Natural killer cell treated with Interleukin-12 subunit alpha and Interleukin-12 subunit beta and Interleukin-15 and Interleukin-18, amount 100 ng/mL, for 72 hours (primary cell): Measurements from ENCODE around the gene LDLRAD4. TPM values are rescaled to one million over a fixed set of nuclear protein-coding genes. Genes with fewer than 3 reads are reported as not detected.
A peak's percentile ranks its signal among the peaks of the same experiment; 100 is the strongest.

Source experiments
- ATAC-seq, 2 donors: fragments of 150-1000 bp; cut with Tn5 transposase in 1 of 2; sonication (Bioruptor Pico), chemical (Tn5 transposase) in 1 of 2; 2 replicates each; pipeline ENCODE4 v1.10.0; 2021
- DNase-seq: peaks from one replicate; pipeline ENCODE4 v3.0.0; 2022; ENCODE audit warnings: low spot score
- H3K27ac Mint-ChIP-seq, 2 donors: 1 replicate in 1 of 2; 2 replicates in 1 of 2; pipeline ENCODE4 v1.8.0; 2022; ENCODE audit warnings: mixed read lengths in 2 of 2, mild to moderate bottlenecking in 1 of 2, moderate library complexity in 1 of 2
- H3K27me3 Mint-ChIP-seq, 2 donors: 1 replicate in 1 of 2; 2 replicates in 1 of 2; pipeline ENCODE4 v1.8.0; 2022; ENCODE audit warnings: mixed read lengths in 2 of 2
- H3K36me3 Mint-ChIP-seq: one replicate; pipeline ENCODE4 v1.8.0; 2022; ENCODE audit warnings: mixed read lengths
- H3K4me1 Mint-ChIP-seq, 2 donors: 1 replicate in 1 of 2; 2 replicates in 1 of 2; pipeline ENCODE4 v1.8.0; 2022; ENCODE audit warnings: low read depth in 2 of 2, mixed read lengths in 2 of 2, mild to moderate bottlenecking in 1 of 2
- H3K4me3 Mint-ChIP-seq: one replicate; pipeline ENCODE4 v1.8.0; 2022; ENCODE audit warnings: mixed read lengths
- H3K9me3 Mint-ChIP-seq: 2 replicates; pipeline ENCODE4 v1.8.0; 2022; ENCODE audit warnings: mixed read lengths
- total RNA-seq, 2 donors: library from RNA; stranded (reverse); gene quantifications; one replicate each; pipeline ENCODE4 v1.2.3, GENCODE V29; 2022

The LDLRAD4 gene
- total RNA-seq, 2 donors from 2014 or later = 16.3 to 19.5 TPM

DNA sequence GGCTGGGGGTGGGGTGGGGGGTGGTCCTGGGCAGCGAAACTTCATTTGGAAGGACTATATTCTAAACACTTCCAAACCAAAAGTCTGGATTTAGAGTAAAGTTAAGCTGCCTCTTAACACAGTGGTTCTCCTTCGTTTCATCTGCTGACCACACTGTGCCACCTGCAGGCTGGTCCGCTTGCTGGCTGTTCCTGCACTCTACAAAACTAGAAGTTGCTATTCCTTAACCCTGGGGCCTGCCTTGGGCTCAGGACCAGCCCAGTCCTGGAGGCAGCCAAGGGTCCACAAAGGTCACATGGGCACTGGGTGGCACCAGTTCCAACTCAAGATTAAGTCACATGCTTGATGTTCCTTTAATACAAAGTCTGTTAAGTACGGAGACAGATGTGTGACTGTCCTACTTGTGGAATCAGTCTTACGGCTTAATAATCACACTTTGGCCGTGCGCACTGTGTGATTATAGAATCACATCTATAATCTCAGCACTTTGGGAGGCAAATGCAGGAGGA lies 312.4 kb downstream of the LDLRAD4 start:
- DNase-seq (no peak), ATAC-seq (peak in 1 of 2 donors; percentile 29)
- H3K36me3 Mint-ChIP-seq = no peaks in the 10 kb centered on the region
- H3K27me3 Mint-ChIP-seq = no peaks in the 10 kb centered on the region
- no peaks in the 10 kb centered on the region for H3K9me3 Mint-ChIP-seq
- no peak overlapping the region for H3K4me3 Mint-ChIP-seq
- H3K27ac Mint-ChIP-seq = no peak overlapping the region
- H3K4me1 Mint-ChIP-seq = peaks cover 11 to 17% of the 10 kb centered on the region in 2 donors

DNA sequence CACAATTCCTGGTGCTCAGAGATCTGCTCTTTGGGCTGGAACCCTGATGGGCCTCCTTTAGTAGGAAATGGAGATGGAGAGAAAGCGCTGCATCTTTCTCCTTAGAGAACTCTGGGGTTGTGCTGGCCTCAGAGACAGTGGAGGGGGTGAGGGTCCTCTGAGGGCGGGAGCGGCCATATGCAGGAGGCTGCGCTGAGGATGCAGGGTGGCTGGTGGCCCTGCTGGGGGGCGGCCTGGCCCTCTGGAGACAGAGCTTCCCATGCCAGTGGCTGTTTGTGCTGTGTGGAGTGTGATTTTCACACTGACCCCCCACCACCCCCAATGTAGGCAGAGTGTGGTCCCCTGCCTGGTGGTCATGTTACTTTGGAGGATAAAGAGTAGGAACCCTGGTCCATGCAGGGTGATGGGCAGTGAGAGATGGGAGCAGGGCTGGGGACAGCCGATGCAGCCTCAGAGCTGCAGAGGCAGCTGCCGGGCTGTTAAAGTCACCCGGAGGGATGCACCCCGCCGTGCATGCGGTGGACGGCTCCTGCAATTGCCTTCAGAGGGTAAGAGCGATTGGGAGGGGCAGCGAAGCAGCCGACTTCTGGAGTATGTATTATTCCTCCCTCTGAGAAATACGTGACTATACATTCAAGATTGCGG lies 313.2 kb downstream of the LDLRAD4 start:
- ATAC-seq = no peak
- Mint-ChIP-seq H3K9me3 (no peaks in the 10 kb centered on the region), H3K4me1 (peaks cover 11 to 16% of the 10 kb centered on the region in 2 donors), H3K36me3 (no peaks in the 10 kb centered on the region), H3K27ac (no peak overlapping the region), H3K27me3 (no peaks in the 10 kb centered on the region), H3K4me3 (no peak overlapping the region)
- no peak for DNase-seq

DNA sequence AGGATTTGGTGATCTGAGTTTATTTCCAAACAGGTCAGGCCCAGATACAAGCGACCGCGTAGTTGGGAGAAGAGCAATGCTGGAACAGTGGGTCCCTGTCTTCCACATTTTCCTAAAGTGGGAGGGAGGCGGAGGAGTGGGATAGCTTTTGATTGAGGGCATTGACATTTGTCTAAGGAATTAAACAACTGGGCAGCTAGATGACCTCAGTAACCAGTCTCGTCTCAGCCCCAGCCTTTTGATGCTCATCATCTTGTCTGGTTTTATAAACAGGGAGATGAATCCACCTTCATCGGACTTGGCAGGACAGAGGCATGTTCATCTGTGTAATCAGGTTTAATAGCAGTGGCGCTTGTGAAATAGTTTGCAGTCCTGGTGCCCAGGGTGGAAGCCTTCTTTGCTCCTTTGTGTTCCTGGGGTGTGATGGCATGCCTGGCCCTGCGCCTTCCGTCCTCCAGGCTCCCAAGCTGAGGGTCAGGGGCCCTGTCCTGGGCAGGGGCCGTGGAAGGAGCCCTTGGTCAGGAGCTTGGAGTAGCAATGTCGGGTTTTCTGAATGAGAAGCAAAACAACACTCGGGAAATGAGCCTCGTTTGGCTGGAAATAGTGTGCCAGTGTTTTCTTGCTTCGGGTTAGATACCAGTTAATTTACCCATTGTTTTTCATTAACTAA lies 314.0 kb downstream of the LDLRAD4 start:
- Mint-ChIP-seq H3K36me3 (no peaks in the 10 kb centered on the region), H3K27ac (no peak overlapping the region), H3K9me3 (no peaks in the 10 kb centered on the region), H3K4me1 (peaks cover 12 to 14% of the 10 kb centered on the region in 2 donors), H3K4me3 (no peak overlapping the region), H3K27me3 (no peaks in the 10 kb centered on the region)
- ATAC-seq (no peak), DNase-seq (no peak)

DNA sequence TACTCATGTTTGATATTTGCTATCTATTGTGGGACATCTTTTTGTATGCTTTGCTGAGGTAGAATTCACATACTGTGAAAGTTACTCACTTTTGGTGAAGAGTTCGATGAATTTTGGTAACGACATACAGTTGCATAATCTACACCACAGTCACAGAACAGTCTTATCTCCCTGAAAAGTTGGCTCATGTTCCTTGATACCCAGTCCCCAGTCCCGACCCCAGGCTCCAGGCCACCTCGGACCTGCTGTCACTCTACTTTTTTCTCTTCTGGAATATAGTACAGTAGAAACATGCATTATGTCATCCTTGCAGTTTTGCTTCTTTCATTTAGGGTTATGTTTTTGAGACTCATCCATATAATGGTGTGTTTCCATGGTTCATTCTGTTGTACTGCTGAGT lies 316.1 kb downstream of the LDLRAD4 start:
- H3K4me3 Mint-ChIP-seq = no peak overlapping the region

DNA sequence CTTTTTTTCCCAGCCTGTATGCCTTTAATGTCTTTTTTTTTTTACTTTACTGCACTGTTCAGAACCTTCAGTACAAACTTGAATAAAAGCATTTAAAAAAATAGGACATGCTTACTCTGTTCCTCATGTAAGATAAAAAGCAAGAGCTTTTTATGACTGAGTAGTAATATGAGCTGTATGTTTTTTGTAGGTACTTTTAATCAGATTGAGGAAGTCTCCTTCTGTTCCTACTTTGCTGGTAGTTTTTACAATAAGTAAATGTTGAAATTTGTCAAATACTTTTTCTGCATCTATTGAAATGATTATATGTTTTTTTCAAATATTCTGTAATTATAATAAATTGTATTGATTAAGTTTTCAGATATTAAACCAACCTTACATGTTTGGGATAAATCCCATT lies 318.0 kb downstream of the LDLRAD4 start:
- Mint-ChIP-seq H3K4me3 (no peak overlapping the region), H3K36me3 (no peaks in the 10 kb centered on the region), H3K27ac (no peak overlapping the region), H3K4me1 (peaks cover 24 to 34% of the 10 kb centered on the region in 2 donors), H3K27me3 (no peaks in the 10 kb centered on the region), H3K9me3 (no peaks in the 10 kb centered on the region)
- no peak for ATAC-seq
- no peak for DNase-seq

More for the DNA sequence above, 316.1 kb downstream of the LDLRAD4 start:
- Mint-ChIP-seq H3K4me1 (peaks cover 24 to 33% of the 10 kb centered on the region in 2 donors), H3K27ac (no peak overlapping the region), H3K9me3 (no peaks in the 10 kb centered on the region), H3K36me3 (no peaks in the 10 kb centered on the region), H3K27me3 (no peaks in the 10 kb centered on the region)
- DNase-seq (no peak), ATAC-seq (no peak)

DNA sequence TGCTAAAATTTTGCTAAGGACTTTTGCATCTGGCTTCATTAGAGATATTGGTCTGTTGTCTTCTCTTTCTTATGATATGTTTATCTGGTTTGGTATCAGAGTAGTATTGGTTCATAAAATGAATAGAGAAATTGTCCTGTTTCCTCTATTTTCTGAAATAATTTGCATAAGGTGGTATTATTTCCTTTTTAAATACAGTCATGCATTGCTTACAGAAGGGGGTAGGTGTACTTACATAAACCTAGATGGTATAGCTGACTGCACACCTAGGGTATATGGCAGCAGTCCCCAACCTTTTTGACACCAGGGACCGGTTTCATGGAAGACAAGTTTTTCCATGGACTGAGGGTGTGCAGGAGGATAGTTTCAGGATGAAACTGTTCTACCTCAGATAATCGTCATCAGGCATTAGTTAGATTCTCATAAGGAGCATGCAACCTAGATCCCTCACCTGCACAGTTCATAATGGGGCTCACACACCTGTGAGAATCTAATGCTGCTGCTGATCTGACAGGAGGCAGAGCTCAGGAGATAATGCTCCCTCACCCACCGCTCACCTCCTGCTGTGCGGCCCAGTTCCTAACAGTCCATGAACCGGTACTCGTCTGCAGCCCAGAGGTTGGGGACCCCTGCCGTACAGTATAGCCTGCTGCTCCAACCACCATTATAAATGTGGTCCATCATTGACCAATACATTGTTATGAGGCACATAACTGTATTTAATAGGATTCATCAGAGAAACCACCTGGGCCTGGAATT lies 318.6 kb downstream of the LDLRAD4 start:
- no peaks in the 10 kb centered on the region for H3K36me3 Mint-ChIP-seq
- H3K4me3 Mint-ChIP-seq = no peak overlapping the region
- peaks cover 24 to 34% of the 10 kb centered on the region in 2 donors for H3K4me1 Mint-ChIP-seq
- ATAC-seq = no peak
- H3K27ac Mint-ChIP-seq = no peak overlapping the region
- no peak for DNase-seq
- no peaks in the 10 kb centered on the region for H3K27me3 Mint-ChIP-seq
- no peaks in the 10 kb centered on the region for H3K9me3 Mint-ChIP-seq

DNA sequence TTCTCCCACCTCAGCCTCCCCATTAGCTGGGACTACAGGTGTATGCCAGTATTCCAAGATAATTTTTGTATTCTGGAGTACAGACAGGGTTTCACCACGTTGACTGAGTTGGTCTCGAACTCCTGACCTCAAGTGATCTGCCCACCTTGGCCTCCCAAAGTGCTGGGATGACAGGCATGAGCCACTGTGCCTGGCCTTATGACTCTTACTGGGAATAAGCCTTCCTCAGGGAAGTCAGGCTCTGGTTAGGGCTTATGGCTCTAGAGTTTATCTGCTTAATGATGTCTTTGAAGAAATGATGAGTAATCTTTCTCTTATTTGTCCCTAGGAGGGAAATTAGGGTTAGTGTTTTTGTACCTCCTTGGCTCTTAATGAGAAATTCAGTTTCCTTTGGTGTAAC lies 320.1 kb downstream of the LDLRAD4 start:
- Mint-ChIP-seq H3K27ac (peak overlapping the region in 1 of 2 donors; percentile 78), H3K27me3 (no peaks in the 10 kb centered on the region), H3K4me1 (peaks cover 23 to 30% of the 10 kb centered on the region in 2 donors), H3K36me3 (no peaks in the 10 kb centered on the region), H3K4me3 (no peak overlapping the region), H3K9me3 (no peaks in the 10 kb centered on the region)
- DNase-seq = no peak
- ATAC-seq = no peak

DNA sequence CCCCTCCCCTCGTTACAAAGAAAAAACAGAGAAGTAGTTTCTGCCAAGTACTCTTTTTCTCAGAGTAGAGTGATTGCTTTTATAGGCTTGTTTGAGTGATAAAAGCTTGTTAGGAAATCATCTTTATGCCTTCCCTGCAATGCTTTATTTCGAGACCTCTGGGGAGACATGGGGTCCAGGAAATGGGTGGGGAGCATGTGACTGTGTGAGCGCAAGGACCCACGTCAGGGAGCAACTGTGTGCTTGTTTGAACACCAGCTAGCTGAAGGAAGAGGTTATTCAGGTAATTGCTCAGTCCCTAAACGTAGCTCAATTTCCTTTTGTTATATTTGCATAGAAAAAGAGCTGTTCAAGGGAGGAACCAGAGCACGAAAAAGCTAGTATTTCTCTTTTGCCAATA lies 320.5 kb downstream of the LDLRAD4 start:
- Mint-ChIP-seq H3K9me3 (no peaks in the 10 kb centered on the region), H3K4me3 (no peak overlapping the region), H3K36me3 (no peaks in the 10 kb centered on the region), H3K4me1 (peaks cover 19 to 26% of the 10 kb centered on the region in 2 donors), H3K27me3 (no peaks in the 10 kb centered on the region), H3K27ac (peak overlapping the region in 1 of 2 donors; percentile 78)
- DNase-seq (no peak), ATAC-seq (no peak)

DNA sequence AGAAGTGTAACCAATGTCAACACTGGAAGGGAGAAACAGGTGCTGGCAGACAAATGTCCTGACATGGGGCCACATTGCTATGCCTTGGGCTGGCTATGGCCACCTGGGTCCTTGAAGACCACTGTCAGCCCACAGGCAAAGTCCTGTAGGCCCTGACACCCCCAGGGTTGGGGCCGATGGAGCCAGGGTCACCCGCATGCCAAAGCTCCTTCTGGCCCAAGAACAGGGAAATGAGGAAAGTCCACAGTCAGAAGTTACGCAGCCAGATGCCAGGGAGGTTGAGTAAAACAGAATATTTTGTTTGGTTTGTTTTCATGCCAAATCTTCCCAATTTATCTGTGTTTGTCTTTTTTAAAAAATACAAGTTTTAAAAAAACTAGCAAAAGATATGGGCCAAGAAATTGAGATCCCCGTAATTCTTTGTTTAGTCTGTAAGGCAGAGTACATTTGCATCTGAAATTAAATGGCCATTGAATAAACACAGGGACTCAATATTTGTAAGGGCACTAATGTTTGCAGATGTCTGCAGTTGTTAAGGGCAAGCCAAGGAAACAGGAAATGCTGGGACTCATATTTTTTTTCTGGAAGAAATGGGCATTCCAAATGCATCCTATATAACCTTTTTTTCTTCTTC lies 321.4 kb downstream of the LDLRAD4 start:
- Mint-ChIP-seq H3K9me3 (no peaks in the 10 kb centered on the region), H3K4me3 (no peak overlapping the region), H3K36me3 (no peaks in the 10 kb centered on the region), H3K27ac (peak overlapping the region in 1 of 2 donors; percentile 78), H3K4me1 (peaks cover 15 to 23% of the 10 kb centered on the region in 2 donors), H3K27me3 (no peaks in the 10 kb centered on the region)
- ATAC-seq (no peak), DNase-seq (no peak)

DNA sequence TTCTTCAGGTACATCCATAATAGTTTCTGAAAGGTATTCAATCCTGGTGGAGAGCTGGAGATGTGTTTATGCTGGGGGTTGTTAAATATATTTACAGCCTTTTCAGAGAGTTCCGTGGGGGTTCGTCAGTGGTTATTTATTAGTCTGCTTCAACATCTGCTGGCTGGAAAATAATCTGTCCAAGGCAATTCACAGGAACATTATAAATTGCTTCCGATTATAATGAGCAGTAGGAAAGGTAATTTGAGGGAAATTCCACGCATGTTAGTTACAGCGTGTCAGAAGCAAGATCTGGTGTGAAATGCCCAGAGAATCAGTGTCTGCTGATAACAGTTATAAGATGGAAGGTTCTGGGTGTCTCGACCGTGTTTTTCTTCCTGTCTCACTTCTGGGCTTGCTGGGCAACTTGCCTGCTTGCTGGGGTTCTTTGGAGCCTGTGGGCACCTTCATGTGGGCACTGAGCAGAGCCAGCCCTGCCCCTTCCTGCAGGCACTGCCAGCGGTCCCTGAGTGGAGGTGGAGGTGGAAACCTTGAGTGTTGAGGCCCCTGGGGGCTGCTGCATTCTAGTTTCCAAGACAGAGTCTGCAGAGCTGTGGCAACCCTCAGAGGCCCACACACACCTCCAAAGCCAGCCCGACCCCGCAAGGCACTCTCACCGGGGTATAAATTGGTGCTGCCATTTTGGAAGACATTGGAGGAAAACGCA lies 322.1 kb downstream of the LDLRAD4 start:
- DNase-seq (no peak), ATAC-seq (no peak)
- Mint-ChIP-seq H3K4me1 (peaks cover 15 to 23% of the 10 kb centered on the region in 2 donors), H3K36me3 (no peaks in the 10 kb centered on the region), H3K4me3 (no peak overlapping the region), H3K9me3 (no peaks in the 10 kb centered on the region), H3K27me3 (no peaks in the 10 kb centered on the region), H3K27ac (peak overlapping the region in 1 of 2 donors; percentile 53)

DNA sequence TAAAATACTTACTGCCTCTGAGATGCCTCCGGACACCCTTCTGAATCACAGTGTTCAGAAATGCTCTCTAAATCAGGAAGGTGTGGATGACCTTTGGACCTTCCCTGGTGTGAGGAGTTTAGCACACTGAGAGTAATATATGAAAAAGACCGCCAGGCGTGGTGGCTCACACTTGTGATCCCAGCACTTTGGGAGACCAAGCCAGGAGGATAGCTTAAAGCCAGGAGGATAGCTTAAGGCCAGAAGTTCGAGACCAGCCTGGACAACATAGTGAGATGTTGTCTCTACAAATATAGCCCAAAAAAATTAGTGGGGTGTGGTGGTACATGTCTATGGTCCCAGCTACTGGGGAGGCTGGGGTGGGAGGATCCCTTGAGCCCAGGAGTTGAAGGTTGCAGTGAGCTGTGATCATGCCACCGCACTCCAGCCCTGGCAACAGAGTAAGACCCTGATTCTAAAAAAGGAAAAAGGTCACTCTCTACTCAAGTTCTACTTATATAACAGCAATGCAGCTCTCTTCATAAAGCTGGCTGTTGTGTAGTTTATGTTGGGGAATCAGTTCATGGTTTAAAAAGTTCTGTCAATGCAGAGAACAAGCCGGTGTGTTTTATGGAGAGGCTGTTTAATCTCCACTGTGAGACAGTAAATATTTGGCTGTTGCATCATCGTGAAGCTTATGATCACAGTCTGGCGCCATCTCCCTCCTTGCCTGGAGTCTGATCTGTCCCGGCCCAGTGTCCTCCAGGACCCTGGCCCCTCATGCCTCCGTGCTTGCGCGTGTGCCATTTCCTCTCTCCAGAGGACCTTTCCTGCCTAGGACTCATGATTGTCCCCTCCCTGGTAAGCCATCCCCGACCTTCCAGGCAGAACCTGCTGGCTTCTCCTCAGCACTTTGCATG lies 323.3 kb downstream of the LDLRAD4 start:
- Mint-ChIP-seq H3K36me3 (no peaks in the 10 kb centered on the region), H3K9me3 (no peaks in the 10 kb centered on the region), H3K27ac (no peak overlapping the region), H3K4me3 (no peak overlapping the region), H3K27me3 (no peaks in the 10 kb centered on the region), H3K4me1 (peaks cover 15 to 23% of the 10 kb centered on the region in 2 donors)
- no peak for DNase-seq
- ATAC-seq = no peak

DNA sequence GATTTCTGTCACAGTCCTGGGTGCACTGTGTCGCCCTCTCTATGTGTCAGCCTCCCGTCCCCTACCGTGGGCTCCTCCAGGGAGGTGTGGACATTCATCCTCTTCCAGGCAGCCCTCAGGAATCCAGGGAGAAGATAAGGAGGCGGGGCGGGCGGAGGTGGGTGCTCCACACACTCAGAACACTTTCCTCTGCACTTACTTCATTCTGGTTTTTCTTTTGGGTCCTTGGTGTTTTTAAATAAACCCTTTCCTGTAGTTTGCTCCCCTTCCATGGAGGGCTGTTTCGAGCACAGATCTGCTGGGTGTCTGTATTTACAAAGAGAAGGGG lies 323.9 kb downstream of the LDLRAD4 start:
- Mint-ChIP-seq H3K27ac (no peak overlapping the region), H3K36me3 (no peaks in the 10 kb centered on the region), H3K4me3 (no peak overlapping the region), H3K9me3 (no peaks in the 10 kb centered on the region), H3K27me3 (no peaks in the 10 kb centered on the region), H3K4me1 (peaks cover 15 to 22% of the 10 kb centered on the region in 2 donors)
- ATAC-seq (no peak), DNase-seq (no peak)
